ENCODE results near the gene MEF2C. TPM values are rescaled to one million over a fixed set of nuclear protein-coding genes. Genes with fewer than 3 reads are reported as not detected.

Gene MEF2C
- polyA plus RNA-seq, 3 donors: 38.4 to 44.5 (median 43.4) TPM

DNA sequence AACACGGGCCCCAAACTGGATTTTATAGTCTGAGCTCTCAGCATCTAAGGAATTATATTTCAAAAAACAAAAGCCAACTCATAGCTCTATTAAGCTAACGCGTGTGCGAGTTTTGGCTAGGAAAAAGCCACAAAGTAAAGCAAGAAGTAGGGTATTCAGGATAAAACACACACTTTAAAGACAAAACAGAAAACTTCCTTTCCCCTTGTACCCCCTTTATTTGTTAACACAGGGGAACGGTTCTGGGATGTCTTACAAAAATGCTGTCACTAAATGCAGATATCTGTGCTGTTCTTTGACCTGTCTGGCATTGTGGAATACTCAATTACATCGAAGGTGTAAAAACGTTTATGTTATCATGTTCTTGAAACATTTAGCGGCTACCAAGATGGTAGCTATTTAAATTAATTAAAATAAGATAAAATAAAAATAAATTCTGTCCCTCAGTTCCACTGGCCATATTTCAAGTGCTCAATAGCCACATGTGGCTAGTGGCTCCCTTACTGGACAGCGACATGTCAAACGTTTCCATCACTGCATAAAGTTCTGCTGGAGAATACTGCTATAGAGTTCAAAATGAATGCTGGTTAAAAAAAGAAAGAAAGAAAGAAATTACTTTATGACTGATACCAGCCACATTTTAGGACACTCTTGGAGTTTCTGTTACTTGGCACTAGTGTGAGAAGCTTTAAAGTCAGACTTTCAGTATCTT lies 7.2 kb upstream of the MEF2C start:
- DNase-seq: no peak

DNA sequence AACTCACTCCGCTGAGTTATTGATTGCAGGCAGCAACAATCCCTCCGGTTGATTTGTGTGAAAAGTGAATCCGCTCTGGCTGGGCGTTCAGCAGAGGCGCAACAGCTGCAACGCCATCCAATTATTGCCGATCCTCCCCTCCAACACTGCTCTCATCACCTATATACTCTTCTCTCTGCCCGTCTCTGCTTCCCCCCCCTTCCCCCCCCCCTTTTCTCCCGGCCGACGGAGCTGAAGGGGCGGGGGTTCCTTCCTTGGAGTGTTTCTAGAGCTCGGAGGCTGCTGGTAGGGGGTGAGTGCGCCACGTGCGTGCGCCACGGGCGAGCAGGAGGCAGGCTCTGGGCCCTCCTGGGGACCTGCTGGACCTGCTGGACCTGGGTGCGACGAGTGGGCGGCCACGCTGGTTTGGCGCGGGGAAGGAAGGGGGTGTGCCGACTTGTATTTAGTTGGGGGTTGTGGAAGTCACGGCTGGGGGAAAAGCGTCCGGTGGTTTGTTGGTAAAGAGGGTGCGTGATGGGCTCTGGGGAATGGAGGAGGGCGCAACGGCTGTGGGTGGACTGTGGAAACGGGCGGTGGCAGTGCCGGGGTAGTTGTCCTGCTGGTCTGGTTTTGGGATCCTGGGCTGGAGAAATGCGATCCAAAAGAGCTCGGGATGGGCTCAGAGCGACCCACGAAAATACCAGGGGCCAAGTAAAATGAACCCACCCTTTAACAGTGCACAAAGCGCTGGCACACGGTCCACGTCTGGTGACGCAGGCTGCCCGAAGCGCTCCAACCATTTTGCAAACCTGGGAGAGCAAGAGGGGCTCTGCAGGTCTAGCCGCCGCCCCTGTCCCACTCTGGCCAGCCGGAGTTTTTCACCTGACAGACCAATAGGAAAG lies 6.4 kb upstream of the MEF2C start:
- DNase-seq: no peak

DNA sequence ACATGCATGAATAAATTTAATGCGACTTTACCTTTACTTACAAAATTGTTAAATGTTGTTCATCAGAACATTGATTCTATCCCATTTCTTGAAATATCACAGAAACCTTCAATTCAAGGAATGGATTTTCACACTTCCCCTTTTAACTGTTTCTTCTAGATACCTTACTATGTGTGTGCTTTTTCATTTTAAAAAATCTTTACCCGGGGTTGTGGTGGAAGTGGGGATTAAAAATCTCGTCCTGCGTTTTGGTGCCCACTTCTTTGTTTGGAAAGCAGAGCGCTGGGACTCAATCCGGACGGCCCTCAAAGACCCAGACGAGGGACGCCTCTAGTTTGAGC lies 5.8 kb upstream of the MEF2C start:
- no peak for DNase-seq

DNA sequence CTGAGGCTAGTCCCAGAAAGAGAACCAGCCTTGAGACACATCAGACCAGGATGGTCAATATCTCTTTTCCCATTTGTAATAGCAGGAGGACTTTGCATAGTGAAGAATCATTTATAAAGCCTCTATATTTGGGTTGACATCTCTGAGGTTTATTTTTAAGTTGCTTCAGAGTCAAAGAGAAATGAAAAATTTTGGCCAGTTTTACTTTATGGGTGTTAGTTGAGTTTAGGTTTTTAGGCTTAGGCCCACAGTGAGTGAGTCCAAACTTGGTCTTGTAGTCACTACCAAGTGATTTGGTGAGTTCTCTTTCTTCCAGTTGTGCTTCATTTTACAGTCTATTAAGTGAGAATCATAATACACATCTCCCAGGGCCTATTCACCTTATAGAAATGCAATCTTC lies 5.3 kb upstream of the MEF2C start:
- no peak for DNase-seq

DNA sequence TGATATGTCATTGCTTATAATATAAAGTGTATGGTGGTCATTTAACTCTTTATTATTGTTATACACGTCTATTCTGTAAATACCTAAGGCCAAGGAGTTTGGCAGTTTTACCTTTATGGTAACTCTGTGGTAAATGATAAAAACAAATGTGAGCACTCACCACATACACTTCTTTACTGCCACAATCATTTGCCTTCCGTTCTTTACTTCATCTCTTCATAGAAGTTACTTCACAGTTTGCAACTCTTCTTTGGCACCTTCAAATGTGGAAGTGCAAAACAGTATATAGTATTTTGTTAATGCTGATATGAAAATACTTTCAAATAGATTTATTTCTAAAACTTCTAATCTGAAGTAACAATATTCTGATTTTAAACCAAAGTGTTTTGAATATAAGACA lies 4.4 kb upstream of the MEF2C start:
- no peak for DNase-seq

DNA sequence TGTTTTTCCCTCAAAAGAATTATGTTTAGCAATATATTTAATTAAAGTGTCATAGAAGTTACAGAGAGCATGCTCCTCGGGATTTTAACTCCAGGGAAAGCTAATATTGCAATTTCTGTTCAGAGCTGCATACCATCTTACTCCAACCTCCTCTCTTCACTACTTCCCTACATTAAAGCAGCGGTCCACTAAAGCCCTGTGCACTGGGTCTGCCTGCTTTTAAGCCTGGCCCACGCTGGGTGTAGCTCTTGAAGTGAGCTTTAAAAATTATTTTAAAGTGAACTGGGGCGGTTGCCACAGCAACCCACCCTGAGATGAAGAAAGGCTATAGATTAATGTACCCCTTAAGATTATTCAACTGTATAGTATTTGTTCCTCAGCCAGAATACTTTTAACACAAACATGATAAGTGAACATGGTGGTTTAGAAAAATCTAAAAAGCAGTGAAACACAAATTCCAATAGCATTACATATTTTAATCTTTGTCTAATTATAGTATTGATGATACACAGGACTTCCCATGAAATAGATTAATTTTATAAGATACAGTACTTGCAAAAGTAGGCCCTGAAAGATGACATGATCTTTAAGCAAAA lies 3.9 kb upstream of the MEF2C start:
- no peak for DNase-seq

DNA sequence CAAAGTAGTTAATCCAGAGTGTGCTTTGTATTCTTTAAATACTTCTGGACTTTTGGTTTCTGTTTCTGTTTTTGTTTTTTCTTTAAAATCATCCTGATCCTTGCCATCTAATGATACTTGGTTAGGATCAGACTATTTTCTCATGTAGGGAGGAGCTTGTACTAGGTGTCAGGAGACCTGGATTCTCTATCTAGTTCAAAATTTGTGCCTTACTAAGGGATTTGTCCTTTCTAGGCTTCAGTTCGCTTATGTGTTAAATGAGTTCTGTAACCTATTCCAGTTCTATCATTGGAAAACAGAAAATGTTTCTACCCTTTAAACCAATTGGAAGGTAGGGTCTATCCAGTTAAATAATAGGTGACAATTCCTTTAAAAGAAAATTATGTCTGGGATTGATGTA lies 3.3 kb upstream of the MEF2C start:
- no peak for DNase-seq

DNA sequence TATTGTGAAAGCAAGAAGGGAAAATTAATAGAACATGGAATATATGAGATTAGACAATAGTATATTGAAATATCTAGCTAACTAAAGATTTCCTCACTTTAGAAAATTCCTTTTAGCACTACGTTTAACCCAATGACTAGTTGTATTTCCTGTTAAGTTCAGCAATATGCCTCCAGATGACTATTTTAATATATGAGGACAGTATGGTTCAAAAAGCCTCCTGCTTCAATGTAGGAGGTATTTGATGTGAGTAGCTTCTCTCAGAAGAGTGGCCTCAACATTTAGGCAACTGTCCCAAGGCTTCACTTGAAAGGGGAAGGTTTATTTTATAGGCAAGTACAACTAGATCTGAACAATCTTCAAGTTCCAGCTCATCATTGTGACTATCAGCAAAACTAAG lies 2.0 kb upstream of the MEF2C start:
- no peak for DNase-seq

DNA sequence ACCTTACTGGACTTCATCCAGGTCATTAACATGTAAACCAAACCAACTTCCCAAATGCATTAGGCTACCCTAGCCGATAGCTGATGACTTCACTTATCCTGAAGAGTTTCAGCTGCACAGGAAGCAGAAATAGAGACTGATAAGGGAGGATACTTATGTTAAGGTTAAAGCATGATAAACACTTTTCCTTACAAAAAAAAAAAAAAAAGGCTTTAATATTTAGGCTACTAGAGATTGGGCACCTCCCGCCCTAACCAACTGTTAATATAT lies 1.6 kb upstream of the MEF2C start:
- DNase-seq: no peak

DNA sequence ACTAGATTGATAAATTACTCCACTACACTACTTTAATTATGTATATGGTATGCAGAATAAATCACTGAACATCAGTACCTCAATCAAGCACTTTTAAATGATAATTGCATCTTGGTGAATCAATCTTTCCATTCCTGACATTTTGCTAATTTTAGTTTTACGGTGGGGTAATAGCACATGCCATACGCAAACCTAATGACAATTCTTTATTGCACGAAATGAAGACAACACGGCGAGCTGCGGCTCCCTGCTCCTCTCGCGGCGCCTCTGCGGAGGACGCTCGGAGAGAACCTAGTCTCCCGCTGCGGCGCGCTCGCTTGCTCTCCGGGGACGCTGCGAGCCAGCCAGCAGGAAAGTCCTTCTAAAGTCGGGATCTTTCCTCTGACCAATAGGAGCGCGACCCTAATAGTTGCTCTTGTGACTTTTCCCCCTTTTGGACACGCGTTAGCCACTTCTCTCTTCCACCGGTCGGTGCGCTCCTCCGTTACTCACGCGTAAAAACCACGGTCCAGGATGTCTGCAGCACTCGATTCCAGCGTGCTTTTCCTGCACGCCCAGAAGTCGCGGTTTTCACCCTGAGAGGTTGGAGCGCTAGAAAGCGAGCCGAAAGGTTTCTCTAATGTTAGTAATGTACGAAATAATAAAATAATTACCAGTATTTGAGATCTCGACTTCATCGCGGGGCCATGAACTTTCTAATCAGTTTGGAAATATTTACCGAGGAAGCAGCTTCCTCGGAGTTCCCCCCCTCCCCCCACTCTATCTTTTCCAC lies 1.0 kb upstream of the MEF2C start:
- no peak for DNase-seq

DNA sequence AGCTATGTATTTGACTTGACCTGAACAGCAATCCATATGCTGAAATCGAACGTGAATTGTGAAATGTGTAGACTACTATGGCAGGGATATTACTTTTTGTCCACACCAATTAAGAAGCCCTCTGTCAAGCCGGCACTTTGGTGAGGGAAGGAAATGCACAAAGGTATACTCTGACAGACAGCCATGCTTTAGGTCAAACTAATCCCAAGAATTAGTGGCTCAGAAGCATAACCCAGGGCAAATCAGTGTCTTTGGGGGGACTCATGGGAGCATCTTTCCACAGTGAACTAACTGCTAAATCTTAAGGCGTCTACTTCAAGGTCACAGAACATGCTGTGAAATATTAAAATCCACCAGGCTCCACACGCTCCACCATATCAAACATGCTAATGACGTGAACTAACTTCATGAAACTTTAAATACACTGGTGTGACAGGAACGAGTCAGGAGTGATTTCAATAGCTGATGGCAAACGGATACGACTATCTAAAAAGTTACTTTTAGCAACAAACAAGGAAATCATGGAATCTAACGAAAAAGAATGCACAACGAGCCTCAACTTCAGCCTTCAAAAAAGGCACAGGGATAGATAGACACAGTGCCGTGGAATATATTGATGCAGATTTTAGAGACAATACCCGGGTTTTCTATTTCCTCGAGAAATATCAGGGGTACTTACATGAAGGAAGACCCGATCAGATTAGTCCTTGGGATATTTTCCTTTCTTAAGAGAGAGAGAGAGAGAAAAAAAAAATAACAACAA lies 527 bp downstream of the MEF2C start:
- DNase-seq: no peak

DNA sequence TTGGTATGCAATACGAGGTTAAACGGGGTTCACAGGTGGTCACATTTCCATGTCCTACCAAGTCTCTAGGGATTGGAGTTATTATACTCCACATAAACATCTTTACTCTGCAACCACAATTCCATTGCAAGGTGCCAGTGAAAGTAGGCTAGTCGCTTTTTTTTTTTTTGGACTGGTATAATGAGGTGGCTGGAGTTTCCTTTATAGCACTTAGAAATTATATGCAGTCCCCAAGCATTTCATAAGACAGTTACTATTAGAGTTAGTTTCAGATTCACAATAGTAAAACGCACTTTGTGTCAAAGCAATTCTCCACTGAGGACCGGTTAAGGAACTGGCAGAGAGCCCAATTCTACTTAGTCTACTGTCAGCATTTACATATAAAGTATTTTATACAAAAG lies 1.4 kb downstream of the MEF2C start:
- no peak for DNase-seq

DNA sequence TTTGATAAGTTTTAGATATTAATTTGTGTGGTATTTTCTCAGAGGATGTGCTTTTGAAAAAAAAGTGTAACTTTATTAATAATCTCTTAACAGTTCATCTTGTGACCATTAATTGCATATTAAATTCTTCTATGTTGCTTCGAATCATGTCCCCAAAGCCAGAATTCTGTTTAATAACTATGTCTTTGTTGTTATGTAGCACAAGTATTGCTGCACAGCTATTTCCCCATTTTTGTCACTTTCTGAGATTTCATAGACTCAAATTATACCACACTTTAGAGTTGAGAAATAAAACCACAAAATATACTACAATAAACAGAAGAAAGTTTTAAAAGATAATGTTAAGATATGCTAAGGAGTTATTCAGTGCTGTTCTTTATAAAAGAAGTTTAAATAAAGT lies 2.8 kb downstream of the MEF2C start:
- no peak for DNase-seq

DNA sequence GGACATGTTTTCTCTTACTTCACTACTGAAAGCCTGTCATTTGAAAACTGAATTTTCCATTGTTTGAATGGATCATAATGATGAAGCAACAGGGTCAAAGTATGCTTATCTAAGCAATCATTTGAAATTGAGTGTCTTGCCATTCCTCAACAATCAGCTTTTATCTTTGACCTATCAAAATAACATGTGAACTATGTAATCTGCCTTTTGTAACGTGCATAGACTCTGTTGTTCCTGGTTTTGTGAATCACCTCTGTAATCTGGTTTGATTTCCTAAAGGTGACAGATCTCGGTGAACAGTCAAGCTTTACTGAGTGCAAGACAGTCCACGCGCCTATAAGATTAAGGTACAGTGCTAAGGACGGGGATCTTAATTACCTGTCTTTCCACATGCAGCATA lies 3.3 kb downstream of the MEF2C start:
- DNase-seq: no peak

DNA sequence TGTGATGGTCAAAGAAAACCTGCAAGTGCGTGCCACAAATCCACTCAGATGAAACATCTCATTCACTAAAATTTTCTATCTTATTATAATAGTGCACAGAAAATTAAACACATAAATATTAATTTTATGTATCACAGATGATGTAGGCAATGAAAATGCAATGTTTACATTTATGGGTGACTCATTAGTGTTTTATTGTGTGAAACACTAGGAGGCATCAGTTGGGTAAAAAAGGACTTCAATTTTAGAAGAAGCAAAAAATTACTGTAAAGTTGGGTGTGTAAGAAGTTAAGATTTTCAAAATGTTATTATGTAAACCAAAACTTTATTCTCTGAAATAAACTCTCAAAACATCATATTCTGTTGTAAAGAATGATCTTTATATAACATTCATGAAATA lies 4.0 kb downstream of the MEF2C start:
- DNase-seq: no peak

DNA sequence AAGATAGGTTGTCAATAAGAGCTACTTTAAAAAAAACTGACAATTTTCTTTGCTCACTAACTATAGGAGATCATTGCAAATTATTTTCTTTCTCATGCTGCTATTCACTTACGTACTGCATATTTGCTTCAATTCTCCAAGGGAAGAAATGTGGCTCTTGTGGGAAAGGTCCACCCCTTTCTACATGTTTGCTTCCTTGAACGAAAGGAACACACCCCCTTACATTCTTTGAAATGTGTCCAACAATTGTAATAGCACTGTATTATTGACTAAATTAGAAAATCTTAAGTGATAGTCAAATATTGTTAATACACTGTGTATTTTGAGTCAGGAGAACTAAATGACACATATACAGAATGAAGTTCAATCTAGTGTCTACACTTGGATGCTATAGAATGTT lies 5.2 kb downstream of the MEF2C start:
- DNase-seq: no peak

DNA sequence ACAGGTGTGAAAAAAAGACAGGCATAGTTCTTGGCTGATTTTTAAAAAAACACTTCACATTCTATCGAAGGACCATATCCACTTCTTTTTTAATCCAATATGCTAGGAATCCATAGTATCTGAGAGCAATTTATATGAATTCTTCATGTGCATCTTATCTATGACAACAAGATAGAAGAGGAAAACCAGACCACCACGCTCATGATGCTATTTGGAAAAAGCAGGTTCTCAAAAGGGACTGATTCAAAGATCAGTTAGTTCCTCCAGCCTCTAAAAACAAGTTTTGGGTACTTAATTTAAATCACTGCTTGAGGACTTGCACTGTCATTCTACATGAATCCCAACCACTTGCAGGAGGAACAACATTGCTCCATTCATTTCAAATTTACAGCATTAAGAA lies 6.3 kb downstream of the MEF2C start:
- DNase-seq: no peak

DNA sequence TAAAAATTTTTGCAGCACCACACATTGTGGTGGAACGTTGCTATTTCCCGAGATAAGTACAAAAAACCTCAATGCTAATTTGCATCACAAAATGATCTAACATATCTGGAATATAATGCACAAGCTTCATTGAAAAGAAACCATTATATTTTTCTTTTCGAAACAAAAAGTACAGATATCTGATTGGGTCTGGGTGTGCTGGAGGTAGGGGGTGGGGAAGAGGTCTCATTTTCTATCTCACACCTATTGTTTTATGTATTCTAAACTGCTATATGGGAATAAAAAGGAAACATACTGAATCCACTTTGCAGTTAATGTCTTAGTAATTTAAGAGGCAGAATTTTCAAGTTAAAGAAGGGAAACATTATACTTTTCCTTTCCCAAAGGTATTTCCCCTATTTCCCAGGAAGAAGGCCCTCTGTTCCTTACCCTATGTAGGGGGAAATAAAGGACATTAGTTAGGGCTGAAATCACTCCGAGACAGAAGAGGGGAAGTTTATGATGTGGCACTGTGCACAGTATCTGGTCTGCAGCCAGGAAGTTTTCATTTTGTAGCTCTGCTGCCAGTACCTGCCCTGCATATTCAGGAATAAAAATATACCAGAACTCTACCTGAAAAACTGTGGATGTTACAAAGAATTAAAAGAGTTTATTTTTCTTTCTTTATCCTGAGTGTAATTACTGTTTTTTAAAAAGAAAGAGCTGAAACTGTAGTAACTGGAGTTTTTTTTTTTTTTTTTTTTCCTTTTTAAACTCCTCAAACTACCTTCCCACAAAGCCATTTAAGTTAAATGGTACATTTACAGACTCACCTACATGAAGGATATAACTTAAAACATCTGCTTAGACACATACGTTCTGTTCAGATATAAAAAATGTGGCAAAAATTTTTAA lies 7.4 kb downstream of the MEF2C start:
- DNase-seq: no peak

DNA sequence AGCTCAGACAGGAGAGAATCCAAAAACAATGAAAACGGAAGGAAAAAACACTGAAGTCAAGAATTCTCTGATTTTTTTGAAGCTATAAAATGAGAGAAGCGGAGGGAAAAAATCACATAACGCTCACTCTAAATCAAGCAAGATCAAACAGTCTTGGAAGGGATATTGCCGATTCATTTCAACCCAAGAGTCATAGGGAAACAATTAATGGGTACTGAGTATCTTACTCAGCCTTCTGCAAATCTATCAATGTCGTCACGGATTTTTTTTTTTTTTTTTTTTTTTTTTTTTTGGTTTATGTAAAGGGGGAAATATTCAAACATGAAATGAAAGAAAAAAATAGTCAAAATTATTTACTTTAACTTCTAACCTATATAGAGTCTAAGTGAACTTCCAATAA lies 9.5 kb downstream of the MEF2C start:
- DNase-seq: no peak

DNA sequence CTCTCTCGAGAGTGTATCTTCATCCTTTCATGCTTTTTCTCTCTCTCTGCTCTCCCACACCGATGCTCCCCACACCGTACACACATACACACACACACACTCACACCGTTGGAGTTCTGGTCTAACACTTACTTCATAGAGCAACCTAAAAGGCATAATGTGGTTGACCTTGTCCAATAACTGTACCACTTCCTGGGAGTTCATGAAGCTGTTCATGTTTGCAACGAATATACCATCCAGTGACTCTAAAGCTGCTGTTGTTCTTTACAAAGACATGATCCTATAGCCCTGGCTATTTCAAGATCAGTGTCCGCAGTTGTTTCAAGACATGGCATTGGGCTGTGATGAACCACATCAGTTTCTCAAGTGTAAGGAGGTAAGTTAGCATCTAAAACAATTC lies 10.0 kb downstream of the MEF2C start:
- no peak for DNase-seq

DNA sequence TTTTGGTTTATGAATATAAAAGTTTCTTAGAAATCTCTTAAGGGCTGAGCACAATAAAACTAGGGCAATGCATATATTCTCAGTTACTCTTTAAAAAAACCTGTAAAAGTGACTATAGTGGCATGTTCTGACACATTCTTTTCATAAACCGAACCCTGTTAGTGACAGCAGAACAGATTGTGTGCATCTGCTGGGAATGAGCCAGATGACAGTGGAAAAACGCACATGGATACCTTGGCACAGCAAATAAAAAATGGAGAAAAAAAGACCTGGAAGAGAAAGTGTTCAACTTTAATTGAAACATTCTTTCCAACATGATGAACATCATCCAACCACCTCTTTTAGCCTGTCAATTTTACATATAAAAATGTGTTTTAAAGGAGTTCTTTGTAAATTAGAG lies 12.7 kb downstream of the MEF2C start:
- DNase-seq: no peak

Data from renal pelvis (tissue), 4 donors.